ENCODE results near the gene CCBE1.
"Not testable (repeated sequence)": the region's sequence is repeated elsewhere in the genome, so short reads cannot be mapped to it uniquely, and the experiment has no call there.

Gene CCBE1

DNA sequence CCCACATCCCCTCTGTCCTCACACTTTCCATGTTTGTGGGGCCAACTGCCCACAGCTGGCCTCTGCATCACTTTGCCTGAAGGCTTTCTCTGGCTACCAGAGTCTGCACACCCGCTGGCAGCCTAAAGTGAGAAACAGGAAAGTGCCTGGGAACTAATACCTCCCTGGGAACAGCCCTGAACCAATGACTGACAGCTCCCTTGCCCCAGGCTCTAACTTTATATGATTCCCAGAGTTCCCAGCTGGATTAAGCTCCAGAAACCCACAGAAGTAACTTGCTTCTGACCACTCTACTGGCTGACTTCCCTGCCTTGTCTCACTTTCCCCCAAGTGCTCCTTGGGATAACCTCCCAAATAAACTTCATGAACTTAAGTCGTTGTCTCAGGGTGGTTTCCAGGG, 178.5 kb downstream of the CCBE1 start:
- no peak for DNase-seq

DNA sequence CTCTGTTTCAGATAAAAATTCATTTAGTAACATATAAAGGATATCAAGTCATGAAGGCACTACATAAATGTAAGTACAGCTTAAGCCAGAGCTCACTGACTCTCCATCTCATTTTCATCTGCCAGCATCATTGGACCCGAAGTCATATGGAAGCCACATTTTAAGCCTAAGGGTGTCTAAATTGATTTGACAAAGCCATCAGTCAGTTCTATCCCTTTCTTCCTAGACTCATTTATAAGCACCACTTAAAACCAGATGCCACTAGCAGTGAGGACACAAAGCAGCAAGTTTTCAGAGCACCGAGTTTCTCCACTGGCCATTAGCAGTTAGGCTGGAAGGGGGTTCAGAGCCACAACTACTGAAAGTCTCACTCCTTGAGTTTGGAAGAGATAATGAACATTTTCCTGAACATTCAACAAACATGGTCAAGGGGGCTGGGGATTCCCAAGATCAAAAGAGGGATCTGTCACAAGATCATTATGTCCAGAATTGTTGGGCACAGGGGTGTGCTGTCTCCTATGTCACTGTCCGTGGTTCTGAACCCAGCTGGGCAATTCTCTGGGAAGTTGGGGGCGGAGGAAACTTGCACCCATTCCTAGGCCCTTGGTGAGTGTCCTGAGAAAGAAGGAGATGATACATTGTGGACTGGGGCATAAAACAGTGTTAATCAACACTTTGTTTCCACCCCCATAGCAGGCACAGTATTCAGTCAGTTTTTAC, 179.6 kb downstream of the CCBE1 start:
- peak; percentile 1 to 4 for DNase-seq

DNA sequence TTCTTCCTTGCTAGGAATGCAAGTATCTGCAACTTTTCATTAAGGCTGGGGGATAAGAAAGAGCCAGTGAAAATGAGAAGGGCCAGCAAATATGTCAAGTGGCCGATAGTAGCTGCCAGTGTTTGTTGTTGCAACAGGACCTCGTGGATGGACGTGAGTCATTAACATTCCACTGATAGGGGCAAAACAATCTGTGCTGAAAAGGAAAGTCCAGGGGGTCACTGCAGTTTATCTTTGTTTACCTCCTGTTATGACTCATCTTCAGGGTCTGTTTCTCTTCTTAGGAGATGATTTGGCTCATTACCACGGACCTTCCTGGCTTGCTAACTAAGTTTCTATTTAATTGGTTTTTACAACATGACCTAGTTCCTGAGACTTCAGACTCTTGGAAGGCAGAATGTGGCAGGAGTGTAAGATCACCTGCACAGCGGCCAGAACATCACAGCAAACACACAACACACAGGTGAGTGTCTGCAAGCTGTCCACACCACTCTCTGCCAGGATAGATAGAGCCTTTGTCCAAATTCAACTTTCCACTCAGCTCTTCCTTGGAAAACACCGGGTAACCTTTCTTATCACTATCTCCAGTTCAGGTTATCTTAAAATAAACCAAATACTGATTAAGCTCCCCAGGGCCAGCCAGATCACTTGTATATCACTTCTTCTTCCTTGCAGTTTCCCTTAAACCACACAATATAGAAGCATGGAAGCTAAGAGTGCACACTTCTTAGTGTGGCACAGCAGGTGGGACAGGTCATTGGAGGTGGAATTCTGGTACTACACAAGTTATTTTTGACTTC, 180.7 kb downstream of the CCBE1 start:
- no peak for DNase-seq

DNA sequence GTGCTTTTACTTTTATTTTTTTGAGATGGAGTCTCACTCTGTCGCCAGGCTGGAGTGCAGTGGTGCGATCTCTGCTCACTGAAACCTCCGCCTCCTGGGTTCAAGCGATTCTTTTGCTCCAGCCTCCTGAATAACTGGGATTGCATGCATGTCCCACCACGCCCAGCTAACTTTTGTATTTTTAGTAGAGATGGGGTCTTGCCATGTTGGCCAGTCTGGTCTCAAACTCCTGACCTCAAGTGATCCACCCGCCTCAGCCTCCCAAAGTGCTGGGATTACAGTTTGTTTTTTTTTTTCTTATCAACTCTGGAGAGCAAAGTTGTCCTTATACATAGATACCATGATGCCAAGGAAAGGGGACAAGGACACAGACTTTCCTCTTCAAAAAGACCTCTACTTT, 181.3 kb downstream of the CCBE1 start:
- DNase-seq = not testable (repeated sequence)

DNA sequence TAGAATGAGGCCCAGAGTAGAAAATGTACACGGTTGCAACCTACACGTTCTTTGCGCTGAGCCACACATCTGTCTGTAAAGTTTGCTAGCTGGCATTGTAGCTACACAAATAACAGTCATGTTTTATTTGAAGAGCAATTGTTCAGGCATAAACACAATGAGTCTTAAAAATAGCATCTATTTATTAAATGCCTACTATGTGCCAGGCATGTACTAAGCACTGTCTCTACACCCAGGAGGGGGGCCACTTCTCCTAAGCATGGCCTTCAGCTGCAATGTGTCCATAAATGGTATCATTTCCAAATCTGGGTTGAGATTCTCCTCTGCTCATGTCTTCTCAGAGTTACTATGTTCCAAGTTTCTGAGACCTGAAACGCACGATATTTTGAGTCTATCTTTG, 182.1 kb downstream of the CCBE1 start:
- DNase-seq = no peak

DNA sequence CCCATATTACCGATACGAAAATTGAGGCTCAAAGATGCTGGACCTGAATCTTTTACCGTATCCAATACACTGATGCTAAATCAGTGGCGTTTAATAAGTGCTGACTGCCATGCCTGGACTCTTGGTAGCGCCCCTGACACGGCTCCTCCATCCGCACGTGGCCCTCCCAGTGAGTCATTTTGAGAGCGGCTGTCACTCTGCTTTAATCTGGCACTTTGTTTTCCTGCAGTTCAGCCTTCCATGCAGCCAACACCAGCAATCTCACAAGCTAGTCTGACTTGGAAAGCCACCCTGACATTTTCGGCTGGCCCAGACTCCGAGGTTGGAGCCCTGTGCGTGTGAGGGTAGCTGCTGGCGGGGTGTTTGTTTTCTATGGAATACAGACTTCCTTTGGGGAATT, 183.0 kb downstream of the CCBE1 start:
- DNase-seq = no peak

DNA sequence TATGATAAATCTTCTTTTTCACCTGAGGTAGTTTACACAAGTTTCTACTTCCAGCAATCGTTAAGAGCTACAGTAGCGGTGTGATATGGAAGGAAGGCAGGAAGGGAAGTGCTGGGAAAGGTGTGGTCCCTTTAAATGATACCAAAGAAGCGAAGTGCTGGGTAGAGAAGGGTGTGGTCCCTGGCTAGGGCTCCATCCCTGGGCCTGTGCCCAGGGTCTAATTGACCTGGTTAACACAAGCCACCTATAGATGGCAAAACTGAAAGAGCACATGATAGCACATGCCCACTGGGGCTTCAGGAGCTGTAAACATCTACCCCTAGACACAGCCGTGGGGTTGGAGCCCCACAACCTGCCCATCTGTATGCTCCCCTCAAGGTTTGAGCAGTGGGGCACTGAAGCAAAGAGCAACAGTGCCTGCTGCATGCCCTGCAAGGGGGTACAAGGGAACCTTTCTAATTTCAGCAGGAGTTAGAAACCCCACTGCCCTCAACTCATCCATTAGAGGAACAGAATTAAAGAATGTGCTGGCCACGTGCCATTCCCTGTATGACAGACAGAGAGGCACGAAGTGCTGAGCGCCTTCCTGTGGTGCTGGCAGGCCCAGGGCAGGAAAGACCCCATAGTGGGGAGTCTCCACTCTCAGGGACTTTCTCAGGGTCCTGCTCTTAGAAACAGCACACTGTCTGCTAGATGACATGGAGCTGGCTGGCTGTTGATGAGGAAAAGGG, 185.0 kb downstream of the CCBE1 start:
- no peak for DNase-seq

DNA sequence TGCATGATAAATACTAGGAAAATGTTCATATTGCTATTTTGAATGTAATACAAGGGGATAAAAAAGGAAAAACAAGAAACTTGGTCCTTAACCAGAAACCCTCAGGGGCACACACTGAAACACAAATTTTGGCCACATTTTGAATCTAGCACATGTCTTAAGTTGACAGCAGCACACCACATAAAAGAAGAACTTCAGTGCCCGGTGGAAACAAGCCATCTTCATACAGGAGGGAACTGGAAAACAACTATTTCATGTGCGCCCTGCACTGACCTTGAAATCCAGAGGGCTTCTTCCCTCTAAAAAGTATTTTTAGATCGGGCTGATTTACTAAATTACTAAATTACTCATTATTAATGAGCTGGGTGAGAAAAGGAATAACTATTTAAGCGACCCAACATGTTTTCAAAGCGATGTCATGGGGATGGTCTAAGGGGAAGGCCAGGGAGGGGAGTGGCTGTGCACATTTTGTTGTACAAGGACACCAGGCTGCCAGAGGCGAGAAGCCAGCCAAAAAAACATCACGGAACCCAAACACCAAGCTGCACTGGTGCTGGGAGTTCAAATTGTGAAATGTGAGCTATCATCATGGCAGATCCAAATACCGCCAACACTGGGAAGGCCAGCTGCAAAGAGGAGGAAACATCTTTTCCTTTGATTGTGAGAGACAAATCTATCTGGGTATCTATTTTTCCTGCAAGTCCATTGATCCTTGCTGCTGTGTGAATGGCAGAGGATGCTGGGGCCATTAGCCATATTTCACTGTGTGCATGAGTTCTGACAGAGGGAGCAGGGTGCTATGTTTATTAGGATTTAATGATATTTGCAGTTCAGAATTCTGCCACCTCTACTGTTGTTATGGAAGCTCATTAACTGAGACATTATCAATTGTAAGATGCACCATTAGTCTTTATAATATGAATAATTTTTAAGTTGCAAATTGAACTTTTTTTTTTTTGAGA, 187.5 kb downstream of the CCBE1 start:
- DNase-seq = no peak

DNA sequence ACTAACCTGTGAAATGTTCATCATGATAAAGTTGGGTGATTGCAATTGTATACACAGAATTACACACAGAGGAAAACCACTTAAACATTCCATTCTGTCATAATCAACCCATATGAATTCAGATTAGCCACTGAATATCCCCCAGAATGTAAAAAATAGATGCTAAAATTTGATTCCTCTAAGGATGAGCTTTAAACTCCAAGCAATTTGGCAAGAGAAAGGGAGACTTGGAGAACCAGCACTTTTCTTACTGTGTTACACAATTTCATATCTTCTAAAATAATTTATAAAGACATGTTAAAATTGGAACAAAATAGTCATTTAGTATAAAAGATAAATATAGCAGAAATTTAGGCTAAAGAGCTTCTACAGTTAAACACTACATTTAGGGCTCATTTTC, 191.9 kb downstream of the CCBE1 start:
- DNase-seq = no peak

DNA sequence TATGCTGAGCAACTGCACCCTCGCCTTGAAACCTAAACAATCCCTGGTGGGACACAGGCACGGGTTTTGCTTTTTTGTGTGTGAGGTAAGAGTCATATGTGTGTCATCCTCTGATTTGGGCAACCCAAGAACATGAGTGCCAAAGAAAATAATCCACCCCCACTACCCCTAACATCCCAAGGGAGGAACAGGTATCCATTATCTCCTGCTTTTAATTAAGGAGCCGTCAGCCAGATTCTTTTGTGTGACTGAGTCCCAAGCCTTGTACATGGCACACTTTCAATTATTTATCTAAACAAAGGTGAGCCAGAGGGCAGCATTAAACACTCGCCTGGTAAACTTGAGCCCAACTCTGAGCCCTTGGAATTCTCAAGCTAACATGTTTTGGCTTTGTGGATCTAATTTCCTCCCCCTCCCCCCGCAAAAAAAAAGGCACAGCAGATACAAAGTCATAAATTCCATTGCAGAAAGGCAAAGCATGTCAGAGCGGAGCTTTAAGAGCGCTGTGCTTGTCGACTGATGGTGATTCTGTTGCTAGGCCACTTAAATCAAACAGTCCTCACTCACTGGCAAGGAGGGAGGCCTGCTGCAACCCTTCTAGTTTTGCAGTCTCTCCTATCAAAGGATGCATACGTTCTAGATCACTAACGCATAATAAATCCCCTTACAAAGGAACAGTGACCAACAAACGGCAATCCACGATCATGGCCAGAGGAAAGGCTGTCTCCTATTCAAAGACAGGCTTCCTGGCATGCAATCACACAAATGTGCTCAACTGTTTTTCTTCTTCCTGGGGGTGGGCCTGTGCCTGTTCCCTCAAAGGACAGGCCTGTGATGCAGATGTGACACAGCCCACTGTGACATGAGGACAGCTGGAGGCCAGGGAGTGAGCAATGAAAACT, 194.7 kb downstream of the CCBE1 start:
- DNase-seq = no peak

DNA sequence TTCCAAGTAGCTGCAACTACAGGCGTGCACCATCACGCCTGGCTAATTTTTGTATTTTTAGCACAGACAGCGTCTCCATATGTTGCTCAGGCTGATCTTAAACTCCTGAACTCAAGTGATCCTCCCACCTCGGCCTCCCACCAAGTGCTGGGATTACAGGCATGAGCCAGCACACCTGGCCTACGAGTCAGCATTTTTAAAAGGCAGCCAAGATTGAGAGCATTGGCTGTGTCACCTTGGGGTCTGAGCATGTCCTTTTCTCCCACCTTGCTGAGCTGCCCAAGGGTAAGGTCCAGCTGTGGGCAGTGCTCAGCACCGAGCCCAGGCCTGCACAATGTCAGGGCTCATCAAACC, 195.3 kb downstream of the CCBE1 start:
- DNase-seq = no peak

DNA sequence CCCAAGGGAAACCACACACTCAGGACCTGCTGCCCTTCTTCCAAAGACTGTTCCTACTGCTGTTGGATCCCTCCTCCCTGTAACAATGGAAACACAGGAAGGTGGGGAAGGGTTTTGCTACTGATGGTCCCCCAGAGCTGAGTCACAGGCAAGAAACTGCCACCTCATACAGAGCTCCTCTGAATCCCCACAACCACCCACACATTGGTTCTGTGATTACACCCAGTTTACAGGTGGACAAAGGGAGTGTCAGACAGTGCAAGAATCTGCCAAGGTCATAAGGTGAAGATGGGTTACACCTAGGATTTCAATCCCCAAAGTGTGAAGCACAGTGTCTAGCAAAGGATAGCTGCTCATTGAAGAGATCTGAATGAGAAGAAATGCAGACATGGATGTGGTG, 196.5 kb downstream of the CCBE1 start:
- no peak for DNase-seq

DNA sequence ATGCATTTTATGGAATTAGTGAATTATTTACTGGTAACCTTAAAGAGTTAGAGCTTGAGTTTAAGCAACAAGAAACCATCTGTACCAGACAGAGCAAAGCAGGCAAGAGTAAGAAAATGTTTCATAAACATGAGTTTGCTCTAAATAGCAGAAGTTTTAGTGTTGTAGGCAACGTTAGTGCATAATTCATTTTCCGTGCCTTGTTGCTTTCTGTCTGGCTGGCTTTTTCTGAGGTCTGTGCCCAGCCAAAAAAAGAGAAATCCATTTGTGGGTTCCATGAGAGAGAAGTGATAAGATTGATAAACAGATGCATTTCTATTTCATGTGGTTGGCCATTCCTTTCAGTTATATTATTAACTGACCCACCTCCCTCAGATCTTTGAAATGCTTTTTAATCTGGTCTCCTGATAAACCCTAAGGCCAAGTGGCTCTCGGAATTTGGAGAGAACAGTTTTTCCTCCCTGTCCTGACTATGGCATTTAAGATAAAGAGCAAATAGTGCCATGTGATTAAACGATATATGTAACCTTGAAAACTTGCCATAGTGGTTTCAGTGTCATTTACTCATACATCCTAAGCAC, 198.6 kb downstream of the CCBE1 start:
- DNase-seq = no peak

DNA sequence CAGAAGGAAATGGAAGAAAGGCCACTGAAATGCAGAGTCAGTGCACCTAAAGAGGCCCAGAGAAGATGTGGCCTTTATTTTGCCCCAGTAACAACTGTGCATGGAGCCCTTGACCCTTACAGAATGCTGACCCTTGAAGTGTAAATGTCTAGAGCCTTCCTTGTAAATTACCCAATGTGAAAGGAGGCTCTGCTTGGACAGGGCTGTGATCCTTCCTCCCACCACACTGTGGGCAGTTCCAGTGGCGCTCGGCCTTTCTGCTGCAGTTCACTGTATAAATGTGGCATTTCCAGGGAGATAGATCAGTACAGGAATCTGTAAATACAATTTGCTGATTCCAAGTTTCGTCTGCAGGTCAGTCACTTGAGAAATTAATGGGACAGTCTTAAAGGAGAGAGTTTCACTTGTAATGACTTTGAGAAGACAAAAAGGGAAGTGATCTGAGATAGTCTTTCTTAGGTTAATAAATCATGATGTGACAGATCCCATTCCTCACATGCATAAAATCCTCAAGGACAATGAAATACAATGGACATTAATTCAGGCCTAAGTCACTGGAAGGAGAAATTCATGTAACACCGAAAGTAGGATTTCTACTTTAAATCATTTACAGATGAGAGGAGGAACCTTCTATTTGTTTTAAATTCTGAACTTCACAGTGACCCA, 204.3 kb downstream of the CCBE1 start:
- DNase-seq = no peak

DNA sequence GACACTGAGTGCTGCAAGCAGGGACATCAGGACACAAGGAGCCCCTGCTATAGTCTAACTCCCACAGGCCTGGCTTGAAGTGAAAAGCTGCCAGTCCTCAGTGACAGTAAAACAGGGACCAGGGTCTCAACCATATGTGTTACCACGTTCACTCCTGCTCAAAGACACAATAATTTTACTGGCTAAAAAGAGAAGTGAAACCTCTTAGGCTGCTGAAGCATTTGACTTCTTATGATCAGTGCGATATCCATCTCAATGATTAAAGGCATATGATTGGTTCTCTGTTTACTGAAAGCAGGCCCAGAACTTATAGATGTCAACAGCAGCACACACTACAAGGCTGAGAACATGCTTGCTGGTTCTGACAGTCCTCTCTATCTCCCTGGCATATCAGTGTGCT, 208.3 kb downstream of the CCBE1 start:
- no peak for DNase-seq

DNA sequence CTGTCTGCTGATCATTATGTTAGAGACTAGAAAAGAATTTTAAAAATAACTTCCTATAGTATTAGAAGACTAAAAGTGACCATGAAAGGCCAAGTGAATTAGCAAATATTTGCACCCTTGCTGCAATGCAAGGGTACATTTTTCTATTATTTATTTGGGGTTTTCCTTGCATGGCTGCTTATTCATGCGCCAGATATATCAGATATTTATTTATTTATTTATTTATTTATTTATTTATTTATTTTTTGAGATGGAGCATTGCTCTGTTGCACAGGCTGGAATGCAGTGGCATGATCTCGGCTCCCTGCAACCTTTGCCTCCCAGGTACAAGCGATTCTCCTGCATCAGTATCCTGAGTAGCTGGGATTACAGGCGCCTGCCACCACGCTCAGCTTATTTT, 211.8 kb downstream of the CCBE1 start:
- DNase-seq = no peak

DNA sequence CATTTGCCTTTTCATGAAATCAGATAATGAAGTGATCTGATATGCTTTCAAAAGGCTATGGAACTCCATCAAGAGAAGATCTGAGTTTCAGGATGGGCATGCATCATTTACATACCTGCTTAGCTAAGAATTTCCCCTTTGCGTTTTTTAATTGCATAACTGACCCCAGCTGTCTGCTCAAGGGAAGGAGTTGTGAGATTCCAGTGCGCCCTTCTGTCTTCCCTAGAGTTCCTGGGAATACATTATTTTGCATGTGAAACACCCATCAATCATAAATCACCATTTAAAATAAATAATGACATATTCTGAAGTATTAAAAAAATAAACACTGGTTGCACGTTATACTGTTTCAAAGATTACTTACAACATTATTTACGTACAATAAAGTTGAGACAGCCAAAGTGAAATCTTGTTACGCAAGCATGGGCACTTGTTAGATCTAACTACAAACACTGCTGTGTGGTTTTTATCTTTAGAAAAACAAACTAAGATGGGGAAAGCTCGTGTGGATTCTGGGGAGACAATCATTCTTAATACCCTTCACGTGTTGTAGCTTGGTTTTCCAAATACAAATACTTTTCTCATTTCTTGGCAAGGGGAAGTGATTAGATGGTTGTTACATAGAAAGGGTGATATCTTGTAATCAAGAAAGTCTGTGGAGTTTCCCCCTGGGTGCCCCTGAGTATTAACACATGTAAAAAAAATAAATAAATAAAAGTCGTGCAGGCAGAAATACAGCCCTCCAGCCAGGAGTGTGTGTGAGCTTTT, 212.5 kb downstream of the CCBE1 start:
- DNase-seq = no peak

DNA sequence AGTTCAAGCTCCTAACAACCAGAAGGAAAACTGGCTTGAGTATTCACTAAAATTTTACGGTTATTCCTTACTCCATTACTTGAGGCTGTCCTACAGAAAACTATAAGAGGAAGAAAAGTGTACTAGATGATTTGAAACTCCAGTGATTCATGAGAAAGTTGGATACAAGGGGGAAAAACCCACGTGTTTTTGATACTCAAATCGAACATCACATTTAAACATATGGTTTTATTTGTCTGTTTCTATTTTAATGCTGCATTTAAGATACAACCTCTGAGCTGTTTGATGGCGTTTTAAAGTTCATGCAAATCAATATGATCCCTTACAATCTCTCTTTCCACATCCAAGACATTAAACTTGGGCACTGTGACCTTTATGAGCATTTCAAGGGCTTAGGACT, 213.1 kb downstream of the CCBE1 start:
- no peak for DNase-seq

DNA sequence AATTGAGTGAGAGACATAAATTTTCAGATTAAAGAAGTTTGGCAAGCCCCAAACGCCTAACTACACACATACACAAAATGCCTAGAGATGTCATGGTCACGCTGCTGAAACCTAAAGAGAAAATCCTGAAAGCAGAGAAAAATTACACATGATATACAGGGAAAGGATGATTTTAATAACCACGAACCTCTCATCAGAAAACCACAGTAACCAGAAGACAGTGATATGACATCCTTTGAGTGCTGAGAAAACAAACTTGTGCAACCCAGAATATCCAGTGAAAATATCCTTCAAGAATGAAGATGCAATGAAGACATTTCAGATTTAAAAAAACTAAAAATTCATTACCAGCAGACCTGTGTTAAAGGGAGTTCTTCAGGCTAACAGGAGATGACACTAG, 215.8 kb downstream of the CCBE1 start:
- no peak for DNase-seq

DNA sequence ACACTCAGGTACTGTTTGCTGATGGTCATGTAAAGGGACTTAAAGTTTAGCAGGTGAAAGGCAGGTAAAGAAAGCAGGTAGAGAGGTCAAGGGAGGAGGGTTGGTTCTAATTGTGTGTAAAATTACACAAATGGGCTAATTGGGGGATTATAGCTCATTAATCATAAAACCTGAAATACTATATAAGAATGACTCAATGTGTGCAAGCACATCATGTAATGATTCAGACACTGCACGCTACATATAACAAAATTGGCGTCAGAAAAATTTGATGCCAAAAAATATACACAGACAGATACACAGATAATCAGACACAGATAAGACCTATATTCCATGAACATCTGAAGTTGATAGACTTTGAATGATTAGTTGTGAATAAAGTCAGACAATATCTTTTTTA, 217.4 kb downstream of the CCBE1 start:
- DNase-seq = no peak
